SIG-M5 (cell line): ENCODE data around the gene CXCL12.

Source experiments
- DNase-seq: peaks from one replicate; lab custom pipeline; 2025; lab: John Stamatoyannopoulos, UW

Gene CXCL12

DNA sequence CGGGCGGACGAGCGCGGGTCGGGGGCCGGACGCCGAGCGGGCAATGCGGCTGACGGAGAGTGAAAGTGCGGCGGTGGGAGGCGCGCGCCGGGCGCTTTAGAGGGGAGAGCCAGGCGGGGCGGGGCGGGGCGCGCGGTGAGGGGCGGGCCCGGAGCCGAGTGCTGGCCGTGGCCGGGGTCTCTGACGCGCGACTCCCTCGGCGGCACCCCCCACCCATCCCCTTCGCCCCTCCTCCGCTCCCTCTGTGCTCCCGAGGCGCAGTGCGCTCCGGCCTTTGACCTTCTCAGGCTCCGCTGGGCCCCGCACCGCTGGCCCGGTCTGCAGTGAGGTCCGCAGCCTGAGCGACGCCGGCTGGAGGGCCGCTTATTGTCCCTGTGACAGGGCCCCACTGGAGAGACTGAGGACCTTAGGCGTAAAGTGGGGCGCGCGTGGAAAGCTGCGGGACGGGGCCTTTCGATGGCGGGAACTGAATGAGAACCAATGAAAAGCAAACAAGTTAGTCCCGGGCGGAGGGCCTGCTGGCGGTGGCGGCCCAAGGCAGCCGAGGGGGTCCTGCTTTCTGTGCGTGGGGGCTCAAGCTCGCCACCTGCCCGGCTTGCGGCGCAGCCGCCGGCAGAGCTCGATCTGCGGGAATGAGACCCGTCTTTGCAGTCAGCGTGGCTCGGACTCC, at the start of gene CXCL12:
CXCL12 (minus strand) TSS at position 72 of the 670 bp plus-strand sequence. CDS start 92 bp downstream, outside the sequence.
- DNase-seq = no peak

DNA sequence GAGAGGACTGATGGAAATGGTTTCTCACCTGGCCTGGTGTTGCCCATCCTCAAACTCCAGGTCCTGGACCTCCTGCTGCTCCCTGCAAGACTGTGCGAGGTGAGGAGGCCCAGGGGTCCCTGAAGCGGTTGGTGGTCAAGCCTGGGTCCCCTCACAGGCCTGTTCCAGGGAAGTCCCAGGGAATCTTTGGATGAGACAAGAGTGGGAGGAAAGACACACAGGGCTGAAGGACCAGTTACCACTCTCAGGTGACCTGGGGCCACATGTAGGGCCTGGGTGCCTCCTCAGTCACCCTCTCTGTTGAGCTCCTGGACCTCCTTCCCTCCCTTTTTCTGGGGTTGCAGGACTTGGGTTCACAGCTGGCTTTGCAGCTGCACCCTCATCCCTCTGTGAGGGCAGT, 42.6 kb upstream of the CXCL12 start:
- no peak for DNase-seq

DNA sequence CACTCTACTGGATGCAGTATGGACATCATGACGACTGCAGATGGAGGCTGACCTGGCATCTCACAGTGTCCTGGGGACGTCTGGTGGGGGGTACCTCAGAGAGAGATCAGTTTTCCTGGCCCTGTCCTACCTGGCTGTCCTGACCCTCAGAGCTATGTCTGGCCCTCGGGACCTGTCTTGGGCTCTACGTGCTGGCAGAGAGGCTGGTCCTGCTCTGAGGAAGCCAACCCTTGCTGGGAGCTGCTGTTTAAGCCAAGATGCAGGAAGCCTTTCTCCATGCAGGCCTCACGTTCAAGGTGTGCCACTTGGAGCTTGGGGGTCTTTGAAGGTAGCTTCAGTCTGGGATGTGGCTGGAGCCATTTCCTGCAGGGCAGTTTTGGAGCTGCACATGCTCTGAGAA, 42.1 kb upstream of the CXCL12 start:
- DNase-seq = no peak

DNA sequence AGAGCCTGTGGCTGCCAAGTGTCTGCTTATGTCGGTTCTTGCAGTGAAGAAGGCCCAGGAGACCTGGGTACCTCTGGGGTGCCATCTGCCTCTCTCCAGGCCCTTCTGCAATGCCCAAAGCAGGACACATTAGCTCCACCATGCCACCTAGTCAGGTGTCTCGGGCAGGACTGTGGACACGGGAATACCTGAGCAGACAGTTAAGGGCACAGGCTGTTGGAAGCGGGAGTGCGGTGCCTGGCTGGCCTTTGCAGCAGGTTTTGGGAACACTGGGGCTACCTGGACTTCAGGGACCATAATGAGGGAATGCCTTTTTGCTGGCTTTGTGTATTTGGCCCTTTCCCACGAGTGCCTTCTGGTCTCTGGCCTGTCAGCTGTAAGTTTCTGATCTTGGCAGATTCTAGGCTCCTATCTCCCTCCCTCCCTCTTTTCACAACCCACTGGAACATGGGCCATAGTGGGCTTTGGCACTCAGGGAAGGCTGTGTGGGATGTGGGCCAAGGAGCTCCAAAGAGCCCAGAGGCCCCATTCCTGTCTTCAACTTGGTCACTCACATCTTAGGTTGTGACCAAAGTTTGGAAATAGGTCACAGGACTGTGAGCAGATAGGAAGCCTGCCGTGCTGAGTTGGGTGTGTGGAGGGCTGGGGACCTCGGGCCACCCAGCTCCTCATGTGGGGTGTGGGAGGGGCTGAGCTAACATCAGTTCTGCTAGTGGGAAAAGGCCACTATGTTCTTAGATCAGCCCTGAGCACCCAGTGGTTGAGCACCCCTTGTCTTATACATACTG, 41.5 kb upstream of the CXCL12 start:
- DNase-seq = no peak

DNA sequence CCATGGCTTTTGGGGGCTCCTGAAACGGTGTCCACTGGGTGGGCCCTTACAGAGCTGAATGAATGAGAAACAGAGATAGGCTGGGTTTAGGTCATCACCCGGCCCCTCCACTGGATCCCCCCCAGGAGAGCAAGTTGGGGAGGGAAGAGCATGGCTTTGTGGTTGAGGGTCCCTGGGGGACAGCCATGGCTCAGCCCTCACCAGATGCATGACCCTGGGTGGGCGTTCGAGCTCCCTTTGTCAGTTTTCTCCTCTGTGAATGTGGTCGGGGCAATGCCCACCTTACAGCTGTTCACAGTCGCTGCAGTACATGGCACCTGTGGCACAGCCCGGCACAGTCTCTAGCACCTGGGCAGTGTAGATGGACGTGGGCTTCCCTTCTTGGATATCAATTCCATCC, 40.6 kb upstream of the CXCL12 start:
- DNase-seq = no peak

DNA sequence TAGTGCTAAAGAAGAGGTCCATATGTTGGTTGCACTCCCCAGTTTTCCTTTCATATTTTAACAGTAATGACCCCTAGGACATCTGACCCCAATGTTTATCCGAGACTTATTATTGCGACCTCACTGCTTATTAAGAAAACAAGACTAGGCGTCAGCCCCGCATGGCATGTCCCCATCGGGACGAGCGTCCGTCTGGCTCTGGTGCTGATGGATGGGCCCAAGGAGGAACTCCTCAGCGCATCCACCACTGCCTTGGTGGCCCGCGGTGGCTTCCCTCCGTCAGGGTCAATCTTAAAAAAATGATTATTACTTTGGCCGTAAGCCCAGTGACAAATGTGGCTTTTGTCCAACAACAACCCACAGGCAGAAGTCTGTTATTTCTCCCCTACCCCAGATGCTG, 40.1 kb upstream of the CXCL12 start:
- DNase-seq = no peak

DNA sequence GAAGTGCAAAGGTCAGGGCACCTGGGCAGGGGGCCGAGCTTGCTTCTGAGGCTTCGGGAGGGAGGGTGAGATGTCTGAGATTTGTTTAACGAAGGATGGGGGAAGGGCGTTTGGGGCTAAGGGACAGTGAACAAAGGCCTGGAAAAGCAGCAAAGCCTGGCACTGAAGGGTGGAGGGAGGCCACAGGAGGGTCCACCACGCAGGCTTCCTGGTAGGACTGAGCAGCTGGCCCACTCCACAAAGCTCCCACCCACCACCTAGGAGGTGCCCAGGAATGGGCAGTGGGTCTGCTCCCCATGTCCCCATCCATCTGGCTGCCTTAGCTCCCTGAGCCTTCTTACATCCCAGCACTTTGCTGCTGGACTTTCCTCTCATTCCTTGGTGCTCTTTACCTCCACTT, 39.4 kb upstream of the CXCL12 start:
- no peak for DNase-seq

DNA sequence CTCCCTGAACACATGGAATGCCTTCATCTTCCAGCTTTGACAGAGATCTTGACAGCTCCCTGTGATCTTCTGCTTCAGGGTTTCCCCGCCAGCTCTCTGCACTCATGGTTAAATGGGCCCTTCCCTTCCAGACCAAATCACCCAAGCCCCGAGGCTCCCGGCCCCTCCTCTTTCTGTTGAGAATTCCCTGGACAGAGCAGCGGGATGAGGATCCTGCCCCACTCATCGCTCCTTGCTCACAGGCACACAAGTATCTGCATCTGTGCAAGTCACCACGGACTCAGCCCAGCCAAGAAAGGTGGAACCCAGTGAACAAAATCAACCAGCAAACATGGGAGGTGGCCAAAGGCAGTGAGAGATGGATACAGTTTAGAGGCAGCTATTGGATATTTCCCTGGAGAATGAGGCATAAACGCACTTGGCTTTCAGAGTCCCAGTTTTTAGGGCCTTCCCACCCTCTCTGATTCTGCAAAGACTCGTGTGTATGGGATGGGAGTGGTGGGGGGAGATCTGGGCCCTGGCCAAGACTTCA, 37.7 kb upstream of the CXCL12 start:
- no peak for DNase-seq

DNA sequence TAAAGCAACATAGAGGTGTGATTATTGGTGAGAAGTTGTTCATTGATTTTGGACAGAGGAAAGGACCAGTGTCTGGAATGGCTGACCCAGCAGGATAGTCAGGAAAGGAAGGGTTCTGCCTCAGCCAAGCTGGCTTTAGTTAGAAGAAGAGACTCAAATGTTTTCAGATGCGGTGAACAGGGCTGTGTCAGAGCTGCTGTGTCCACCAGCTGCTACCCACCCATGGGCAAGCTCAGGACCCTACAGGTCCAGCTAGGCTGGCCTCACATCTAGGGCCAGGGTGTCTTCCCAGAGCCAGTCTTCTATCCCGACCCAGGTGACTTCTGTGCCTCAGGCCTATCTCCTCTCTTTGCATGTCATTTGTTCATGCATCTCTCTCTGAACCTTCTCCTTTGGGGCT, 37.3 kb upstream of the CXCL12 start:
- no peak for DNase-seq

DNA sequence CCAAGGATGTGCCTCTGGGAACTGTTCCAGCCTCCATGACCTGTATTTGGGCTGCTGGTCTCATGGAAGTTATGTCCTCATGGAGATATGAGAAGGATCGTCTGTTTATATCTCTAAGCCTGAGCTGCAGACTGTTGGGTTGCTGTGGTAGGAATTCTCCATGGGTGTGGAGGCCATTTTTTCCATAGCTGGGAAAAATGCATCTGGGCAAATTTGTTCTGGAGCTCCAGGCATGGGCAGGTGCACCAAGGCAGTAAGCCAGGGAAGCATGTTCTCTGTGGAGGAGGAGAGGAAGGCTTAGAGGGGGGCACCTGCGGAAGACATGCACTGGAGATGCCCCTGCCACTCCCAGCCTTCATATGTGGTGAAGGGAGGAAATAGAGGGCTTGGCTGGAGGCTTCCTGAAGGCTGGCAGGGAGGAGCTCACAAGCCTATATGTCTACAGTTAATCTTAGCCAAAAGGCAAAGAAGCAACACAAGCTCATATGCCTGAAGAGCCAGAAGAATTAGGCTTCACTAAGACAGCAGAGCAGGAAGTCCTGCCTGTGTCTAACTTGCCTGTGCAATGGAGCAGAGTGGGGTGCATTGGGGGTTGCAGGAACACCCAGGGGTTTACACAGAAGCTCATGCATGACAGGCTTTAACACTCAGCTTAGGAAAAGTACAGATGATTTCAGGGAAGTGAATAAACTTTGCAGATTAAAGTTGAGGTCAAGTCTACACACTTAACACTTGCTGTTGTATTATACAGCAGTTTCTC, 35.1 kb upstream of the CXCL12 start:
- no peak for DNase-seq

DNA sequence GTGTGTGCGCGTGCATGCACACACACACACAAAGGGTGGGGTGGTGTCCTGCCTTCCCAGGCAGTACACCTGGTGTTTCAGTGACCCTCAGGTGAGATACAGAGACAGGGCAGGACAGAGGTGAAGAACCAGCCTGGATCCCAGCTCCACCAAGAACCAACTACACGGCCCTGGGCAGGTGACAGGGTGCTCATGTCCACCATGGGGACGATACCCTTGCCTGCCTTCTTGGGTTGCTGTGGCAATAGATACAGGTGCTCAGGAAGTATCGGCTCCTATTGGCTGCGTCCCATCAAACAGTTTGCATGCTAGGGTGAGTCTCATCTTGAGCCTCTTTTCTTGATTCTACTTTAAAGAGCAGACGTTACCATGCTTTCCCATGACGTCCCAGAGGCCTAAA, 33.7 kb upstream of the CXCL12 start:
- no peak for DNase-seq

DNA sequence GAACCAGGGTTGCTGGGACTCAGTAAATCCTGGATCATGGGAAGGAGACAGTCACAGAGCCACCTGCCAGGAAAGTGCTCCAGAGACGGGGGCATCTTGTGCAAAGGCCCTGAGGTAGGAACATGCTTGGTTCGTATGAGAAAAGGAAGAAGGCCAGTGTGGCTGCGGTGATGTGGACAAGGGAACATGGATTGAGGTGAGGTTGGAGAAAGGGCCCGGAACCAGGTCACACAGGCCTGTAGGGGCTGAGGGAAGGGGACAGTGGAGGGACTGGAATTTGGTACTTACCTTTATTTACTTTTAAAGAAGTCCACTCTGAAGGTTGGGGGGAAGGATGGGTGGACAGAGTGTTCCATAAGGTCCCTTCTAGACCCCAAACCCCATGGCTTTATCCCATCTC, 32.9 kb upstream of the CXCL12 start:
- DNase-seq = no peak

DNA sequence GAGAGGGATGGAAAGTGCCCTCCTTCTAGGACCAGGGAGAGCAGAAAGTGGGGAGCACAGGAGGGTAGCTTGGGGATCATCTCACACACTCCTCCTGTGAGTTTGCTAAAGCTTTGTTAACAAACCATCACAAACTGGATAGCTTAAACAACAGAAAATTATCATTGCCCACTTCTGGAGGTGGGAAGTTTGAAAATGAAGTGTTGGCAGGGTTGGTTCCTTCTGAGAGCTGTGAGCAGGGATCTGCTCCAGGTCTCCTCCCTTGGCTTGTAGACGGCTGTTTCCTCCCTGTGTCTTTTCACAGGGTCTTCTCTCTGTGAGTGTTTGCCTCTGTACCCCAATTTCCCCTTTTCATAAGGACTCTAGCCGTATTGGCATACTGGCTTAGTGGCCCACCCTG, 32.0 kb upstream of the CXCL12 start:
- no peak for DNase-seq

DNA sequence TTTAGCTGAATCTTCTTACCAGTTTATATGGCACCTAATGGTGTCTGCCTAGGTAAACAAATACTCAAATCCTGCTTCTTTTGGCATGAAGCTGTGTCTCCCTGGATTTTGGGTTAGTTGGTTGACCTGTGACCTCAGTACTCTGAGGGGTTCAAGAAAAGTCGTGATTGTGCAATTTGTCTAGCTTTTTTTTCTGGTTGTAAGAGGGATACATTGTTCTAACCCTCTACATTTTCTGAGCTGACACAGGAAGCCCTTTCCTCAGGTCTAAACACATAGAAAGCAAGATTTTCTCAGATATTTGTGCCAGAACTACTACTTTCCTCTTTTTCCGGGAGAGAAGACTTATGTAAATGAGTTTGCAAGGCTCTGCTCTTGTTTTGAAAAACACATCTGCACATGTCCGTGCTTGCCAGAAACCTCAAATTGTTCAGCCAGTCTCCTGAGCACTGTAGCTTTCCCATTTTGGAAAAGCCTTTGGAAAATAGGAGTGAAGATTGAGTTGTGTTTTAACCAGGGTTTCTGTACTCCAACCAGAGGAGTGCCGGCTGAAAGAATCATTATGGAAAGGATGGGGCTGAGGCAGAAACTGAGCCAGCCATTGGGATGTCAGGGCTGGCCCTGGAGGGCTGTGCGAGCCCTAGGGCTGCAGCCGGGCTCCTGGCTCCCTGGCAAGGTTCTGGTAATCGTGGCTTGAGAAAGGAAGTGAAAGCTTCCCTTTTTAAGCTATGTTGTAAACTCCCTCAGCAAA, 31.3 kb upstream of the CXCL12 start:
- DNase-seq = no peak

DNA sequence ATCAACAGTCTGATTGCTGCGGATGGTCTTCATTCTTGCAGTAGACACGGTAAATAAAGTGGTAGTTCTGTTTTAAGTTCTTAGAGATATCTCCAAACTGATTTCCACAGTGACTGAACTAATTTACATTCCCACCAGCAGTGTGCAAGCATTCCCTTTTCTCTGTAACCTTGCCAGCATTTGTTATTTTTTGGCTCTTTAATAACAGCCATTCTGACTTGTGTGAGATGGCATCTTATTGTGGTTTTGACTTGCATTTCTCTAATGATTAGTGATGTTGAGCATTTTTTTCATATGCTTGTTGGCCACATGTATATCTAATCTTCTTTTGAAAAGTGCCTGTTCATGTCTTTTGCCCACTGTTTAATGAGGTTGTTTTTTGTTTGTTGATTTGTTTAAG, 30.2 kb upstream of the CXCL12 start:
- no peak for DNase-seq

DNA sequence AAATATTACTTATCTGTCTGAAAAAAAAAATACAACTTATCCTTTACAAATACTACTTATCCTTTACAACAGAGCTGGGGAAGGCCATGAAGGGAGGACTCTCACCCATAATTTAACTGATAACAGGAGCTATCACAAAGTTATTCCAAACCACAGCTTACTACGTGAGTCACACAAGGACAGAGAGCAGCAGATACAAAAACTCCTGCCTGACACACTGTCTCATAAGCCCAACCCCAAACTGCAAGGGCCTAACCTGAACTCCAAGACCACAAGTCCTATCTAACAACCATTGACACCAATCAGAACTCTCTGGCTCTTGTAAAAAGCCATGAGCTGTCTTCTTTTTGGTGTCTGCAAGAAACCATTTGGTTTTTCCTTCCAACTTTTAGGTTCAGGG, 28.5 kb upstream of the CXCL12 start:
- DNase-seq = no peak

DNA sequence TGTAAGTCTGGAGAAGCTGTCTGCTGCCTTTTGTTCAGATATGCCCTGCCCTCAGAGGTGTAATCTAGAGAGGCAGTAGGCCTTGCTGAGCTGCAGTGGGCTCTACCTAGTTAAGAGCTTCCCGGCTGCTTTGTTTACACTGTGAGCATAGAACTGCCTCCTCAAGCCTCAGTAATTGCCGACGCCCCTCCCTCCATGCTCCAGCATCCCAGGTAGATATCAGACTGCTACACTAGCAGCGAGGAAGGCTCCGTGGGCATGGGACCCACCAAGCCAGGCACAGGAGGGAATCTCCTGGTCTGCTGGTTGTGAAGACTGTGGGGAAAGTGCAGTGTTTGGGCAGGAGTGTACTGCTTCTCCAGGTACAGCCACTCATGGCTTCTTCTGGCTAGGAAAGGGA, 26.4 kb upstream of the CXCL12 start:
- DNase-seq = no peak

DNA sequence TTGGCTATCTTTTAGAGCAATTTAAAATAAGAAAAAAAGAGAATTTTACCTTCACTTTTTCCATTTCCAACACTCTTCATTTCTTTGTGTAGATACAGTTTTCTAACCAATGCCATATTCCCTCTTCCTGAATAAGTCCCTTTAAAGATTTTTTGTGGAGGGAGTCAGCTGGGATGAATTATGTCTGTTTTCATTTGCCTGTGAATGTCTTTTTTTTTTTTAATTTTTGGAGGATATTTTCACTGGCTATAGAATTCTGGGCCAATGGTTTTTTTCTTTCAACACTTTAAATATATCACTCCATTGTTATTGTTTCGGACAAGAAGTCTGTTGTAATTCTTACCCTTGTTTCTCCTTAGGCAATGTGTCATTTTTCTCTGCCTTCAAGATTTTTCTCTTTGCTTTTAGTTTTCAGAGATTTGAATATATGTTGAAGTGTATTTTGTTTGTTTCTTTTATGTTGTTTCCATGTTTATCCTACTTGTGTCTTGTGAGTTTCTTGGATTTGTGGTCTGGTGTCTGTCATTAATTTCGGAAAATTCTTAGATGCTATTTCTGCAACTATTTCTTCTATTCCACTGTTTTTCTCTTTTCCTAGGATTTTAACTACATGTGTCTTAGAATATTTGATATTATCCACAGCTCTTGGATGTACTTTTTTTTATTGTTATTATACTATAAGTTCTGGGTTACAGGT, 20.0 kb upstream of the CXCL12 start:
- no peak for DNase-seq

DNA sequence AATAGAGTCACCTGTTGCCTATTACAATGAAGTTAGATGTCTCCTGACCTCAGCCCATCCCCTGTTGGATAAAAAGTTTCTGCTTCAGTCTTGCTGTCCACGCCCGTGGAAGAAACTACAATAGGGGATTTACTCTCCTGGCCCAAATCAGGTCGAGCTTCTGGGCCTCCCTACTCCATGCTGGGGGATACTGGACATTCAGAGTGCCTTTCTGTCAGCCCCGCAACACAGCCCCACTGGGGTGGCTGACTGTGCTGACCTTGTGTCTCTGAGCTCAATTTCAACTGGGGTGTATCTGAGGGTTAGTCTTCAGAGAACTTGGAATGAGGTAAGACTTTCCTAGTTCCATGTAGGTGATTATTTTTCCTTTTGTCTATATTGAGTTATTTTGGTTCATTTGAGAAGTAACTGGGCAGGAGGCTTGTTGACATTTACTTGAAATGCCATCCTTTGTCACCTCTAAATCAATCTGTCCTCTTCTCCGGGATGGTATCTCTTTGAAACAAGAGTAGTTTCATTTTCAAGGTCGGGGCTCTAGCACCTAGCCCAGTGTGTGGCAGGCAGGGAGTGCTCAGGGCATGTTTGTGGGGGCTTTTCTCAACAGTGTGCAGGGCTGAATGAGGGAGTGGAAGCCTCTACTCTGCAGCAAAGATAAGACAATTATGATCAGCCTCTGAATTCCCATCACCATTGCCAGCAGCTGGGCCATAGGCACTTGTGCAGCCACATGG, 17.7 kb upstream of the CXCL12 start:
- no peak for DNase-seq

DNA sequence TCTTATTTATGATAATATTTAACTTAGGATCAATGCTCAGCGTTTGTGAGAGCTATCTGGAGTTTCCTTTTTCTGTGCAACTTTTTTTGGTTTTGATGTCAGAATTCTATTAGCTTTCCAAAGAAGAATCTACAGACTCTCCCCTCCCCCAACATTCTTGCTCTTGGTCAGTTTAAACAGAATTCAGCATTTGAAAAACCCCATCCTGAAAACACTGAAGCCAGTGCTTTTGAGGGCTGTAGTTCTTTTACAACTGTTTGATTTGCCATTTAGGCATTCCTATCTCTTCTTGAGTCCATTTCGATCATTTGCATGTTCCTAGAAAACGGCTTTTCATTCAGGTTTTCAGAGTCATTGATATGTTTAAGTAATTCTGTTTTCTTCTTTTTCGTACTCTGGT, 15.6 kb upstream of the CXCL12 start:
- no peak for DNase-seq
